HL-60 (cell line): ENCODE measurements around the gene CPAMD8.
"Not testable (repeated sequence)": the region's sequence is repeated elsewhere in the genome, so short reads cannot be mapped to it uniquely, and the experiment has no call there.

Source experiments
- DNase-seq, 2 experiments: peaks; one replicate each; pipeline ENCODE4 v3.0.0-alpha.2; 2010 to 2020; ENCODE audit warnings: low read depth in 1 of 2, low spot score in 1 of 2
- H3K27ac ChIP-seq: fragments of 250-450 bp; sonication (Bioruptor Pico); replicated peaks from 2 replicates; pipeline ENCODE4 v1.5.1; 2020; ENCODE audit warnings: mild to moderate bottlenecking, moderate library complexity
- H3K27me3 ChIP-seq: fragments of 250-450 bp; sonication (Bioruptor Pico); 2 replicates; pipeline ENCODE4 v1.5.1; 2021; ENCODE audit warnings: mild to moderate bottlenecking, moderate library complexity; ENCODE audit not compliant: insufficient read depth, poor library complexity, severe bottlenecking
- H3K4me3 ChIP-seq: replicated peaks from 2 replicates; pipeline ENCODE4 v1.5.1; 2011; ENCODE audit warnings: mild to moderate bottlenecking, control low read depth, low read length; ENCODE audit not compliant: insufficient read depth
- GABPA ChIP-seq: IDR thresholded peaks from 2 replicates; pipeline ENCODE4 v1.6.1; 2012; ENCODE audit warnings: low read depth
- POLR2AphosphoS5 ChIP-seq: IDR thresholded peaks from 2 replicates; pipeline ENCODE4 v1.6.1; 2012; ENCODE audit warnings: low read depth
- REST ChIP-seq: IDR thresholded peaks from 2 replicates; pipeline ENCODE4 v1.6.1; 2012; ENCODE audit warnings: low read depth; ENCODE audit not compliant: insufficient replicate concordance
- SPI1 ChIP-seq: IDR thresholded peaks from 2 replicates; pipeline ENCODE4 v1.6.1; 2012; ENCODE audit warnings: low read depth, mild to moderate bottlenecking, borderline replicate concordance
- TF ChIP-seq, protein P1 (sequence below): IDR thresholded peaks from one replicate; pipeline ENCODE4 v1.5.1; 2011; ENCODE audit warnings: low read length, control low read depth, inconsistent platforms; ENCODE audit not compliant: insufficient read depth

The CPAMD8 gene

GRCh38 chr19:17025361-17025760 lies 1.2 kb downstream of the CPAMD8 start:
- Histone ChIP-seq H3K4me3 (no peak overlapping the region), H3K27me3 (peaks cover 17% of the 10 kb centered on the region), H3K27ac (no peak overlapping the region)
- no peak for DNase-seq
- no peak for TF ChIP-seq GABPA
- no peak for TF ChIP-seq REST
- TF ChIP-seq, protein P1, sequence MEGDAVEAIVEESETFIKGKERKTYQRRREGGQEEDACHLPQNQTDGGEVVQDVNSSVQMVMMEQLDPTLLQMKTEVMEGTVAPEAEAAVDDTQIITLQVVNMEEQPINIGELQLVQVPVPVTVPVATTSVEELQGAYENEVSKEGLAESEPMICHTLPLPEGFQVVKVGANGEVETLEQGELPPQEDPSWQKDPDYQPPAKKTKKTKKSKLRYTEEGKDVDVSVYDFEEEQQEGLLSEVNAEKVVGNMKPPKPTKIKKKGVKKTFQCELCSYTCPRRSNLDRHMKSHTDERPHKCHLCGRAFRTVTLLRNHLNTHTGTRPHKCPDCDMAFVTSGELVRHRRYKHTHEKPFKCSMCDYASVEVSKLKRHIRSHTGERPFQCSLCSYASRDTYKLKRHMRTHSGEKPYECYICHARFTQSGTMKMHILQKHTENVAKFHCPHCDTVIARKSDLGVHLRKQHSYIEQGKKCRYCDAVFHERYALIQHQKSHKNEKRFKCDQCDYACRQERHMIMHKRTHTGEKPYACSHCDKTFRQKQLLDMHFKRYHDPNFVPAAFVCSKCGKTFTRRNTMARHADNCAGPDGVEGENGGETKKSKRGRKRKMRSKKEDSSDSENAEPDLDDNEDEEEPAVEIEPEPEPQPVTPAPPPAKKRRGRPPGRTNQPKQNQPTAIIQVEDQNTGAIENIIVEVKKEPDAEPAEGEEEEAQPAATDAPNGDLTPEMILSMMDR = no peak
- no peak for TF ChIP-seq POLR2AphosphoS5
- no peak for TF ChIP-seq SPI1

- DNase-seq, H3K27ac ChIP-seq, H3K4me3 ChIP-seq: not testable (repeated sequence)
- H3K27me3 ChIP-seq = peaks cover 17% of the 10 kb centered on the region
Observed at GRCh38 chr19:17024941-17025340, 1.7 kb downstream of the CPAMD8 start.

DNA sequence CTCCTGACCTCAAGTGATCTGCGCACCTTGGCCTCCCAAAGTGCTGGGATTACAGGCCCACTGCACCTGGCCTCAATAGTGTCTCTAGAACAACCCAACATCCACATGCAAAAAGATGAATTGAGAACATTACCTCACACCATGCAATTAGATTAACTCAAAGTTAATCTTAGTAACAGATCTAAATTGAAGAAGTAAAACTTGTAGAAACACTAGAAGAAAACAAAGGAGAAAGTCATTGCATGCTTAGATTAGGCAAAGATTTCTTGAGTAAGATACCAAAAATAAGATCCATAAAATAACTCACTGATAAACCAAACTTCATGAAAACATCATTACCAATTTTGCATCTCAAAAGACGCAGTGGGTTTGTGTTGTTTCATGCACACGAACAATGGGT lies 2.8 kb downstream of the CPAMD8 start:
- Histone ChIP-seq H3K4me3 (no peak overlapping the region), H3K27ac (no peak overlapping the region), H3K27me3 (peaks cover 17% of the 10 kb centered on the region)
- TF ChIP-seq REST = no peak
- no peak for TF ChIP-seq POLR2AphosphoS5
- TF ChIP-seq, protein P1 = no peak
- TF ChIP-seq GABPA = no peak
- no peak for TF ChIP-seq SPI1
- DNase-seq = no peak

GRCh38 chr19:17022738-17023137 lies 3.9 kb downstream of the CPAMD8 start:
- TF ChIP-seq GABPA = no peak
- no peak for TF ChIP-seq REST
- TF ChIP-seq SPI1 = no peak
- TF ChIP-seq, protein P1 = no peak
- no peak for TF ChIP-seq POLR2AphosphoS5
- no peak for DNase-seq
- Histone ChIP-seq H3K27ac (no peak overlapping the region), H3K4me3 (no peak overlapping the region), H3K27me3 (peaks cover 15% of the 10 kb centered on the region)
